SH-SY5Y (cell line): ENCODE data around the gene EFCAB11.

Experiments
- GATA2 ChIP-seq: IDR thresholded peaks from 2 replicates; pipeline ENCODE4 v1.6.1; 2011; ENCODE audit warnings: mild to moderate bottlenecking, low read depth, low read length
- GATA3 ChIP-seq: IDR thresholded peaks from 2 replicates; pipeline ENCODE4 v1.6.1; 2011; ENCODE audit warnings: low read depth, mild to moderate bottlenecking, low read length, moderate library complexity

- no peak for TF ChIP-seq GATA3
- TF ChIP-seq GATA2, result no peak
These were observed at the start of gene EFCAB11 for GRCh38 chr14:89954070-89955021.
